Tibial nerve (tissue), 4 donors: ENCODE measurements around the gene ATP1A1. TPM values are rescaled to one million over a fixed set of nuclear protein-coding genes. Genes with fewer than 3 reads are reported as not detected.

Experiments
- DNase-seq, 2 donors: peaks; one replicate each; pipeline ENCODE4 v3.0.0-alpha.2; 2019; ENCODE audit warnings: low spot score in 2 of 2
- H3K27ac ChIP-seq, 4 donors: fragments of 200-600 bp; sonication (generic) in 3 of 4; one replicate each; pipeline ENCODE4 v1.5.1; 2017 to 2019; ENCODE audit warnings: mild to moderate bottlenecking in 1 of 4
- H3K27me3 ChIP-seq, 2 donors: fragments of 200-600 bp; sonication (generic) in 1 of 2; one replicate each; pipeline versions ENCODE4 v1.5.1 to v1.6.0; 2017 to 2019
- H3K36me3 ChIP-seq, 3 donors: fragments of 200-600 bp; sonication (generic); one replicate each; pipeline ENCODE4 v1.5.1; 2018 to 2019
- H3K4me1 ChIP-seq, 4 donors: fragments of 200-600 bp; sonication (generic) in 3 of 4; one replicate each; pipeline ENCODE4 v1.5.1; 2017 to 2019
- H3K4me3 ChIP-seq, 4 donors: fragments of 200-600 bp; sonication (generic) in 3 of 4; one replicate each; pipeline ENCODE4 v1.5.1; 2017 to 2019; ENCODE audit warnings: mild to moderate bottlenecking in 1 of 4, moderate library complexity in 1 of 4
- H3K9me3 ChIP-seq, 4 donors: fragments of 200-600 bp; sonication (generic) in 3 of 4; one replicate each; pipeline ENCODE4 v1.5.1; 2017 to 2019
- EP300 ChIP-seq, 2 donors: sonication (generic); formaldehyde crosslinking; IDR thresholded peaks; one replicate each; pipeline ENCODE4 v1.6.1; 2017; ENCODE audit warnings: antibody characterized with exemption in 2 of 2, mild to moderate bottlenecking in 1 of 2
- POLR2A ChIP-seq, 2 donors: fragments of 450-650 bp; IDR thresholded peaks; one replicate each; pipeline ENCODE4 v1.6.1; 2017; ENCODE audit warnings: antibody characterized with exemption in 2 of 2, mild to moderate bottlenecking in 2 of 2, moderate library complexity in 2 of 2
- WGBS, 2 donors: methylation state at CpG; one replicate each; pipeline ENCODE4 v1.1.5; 2018; 5-methylcytosine and 5-hydroxymethylcytosine counted together
- total RNA-seq, 4 donors: library from RNA; depleted of rRNA; stranded (reverse); fragments of >200 nt; gene quantifications; one replicate each; pipeline ENCODE4 v1.1.0, GENCODE V29; 2016
- TF ChIP-seq, protein P1 (sequence below), 5 experiments: fragments of 200-600 bp in 3 of 5; fragments of 450-650 bp in 2 of 5; sonication (generic) in 3 of 5; IDR thresholded peaks; one replicate each; pipeline ENCODE4 v1.5.1; 2016 to 2019; ENCODE audit warnings: antibody characterized with exemption in 5 of 5, mild to moderate bottlenecking in 3 of 5, moderate library complexity in 2 of 5

Gene ATP1A1
- total RNA-seq, 4 donors from 2014 or later, result 226 to 325 (median 267) TPM

DNA sequence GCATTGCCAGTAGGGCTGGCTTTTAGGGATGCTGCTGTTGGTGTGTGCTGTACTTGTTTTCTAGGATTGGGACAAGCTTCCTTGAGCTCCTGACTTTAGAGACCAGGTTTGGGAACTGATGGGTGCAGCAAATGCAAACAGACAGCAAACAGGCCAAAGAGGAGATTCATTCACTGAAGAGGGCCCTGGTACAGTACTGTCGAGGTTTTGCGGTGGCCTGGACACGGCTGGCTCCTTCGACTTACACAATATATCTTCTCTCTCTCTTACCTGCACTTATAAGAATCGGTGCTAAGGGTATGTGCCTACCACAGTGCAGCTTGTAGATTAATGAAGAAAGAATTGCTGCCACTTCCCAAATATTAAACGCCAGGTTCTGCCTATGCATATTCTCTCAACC, 44.6 kb downstream of the ATP1A1 start:
- H3K4me1 ChIP-seq, result peaks cover 0 to 35% (median 10%) of the 10 kb centered on the region in 4 donors
- no peaks in the 10 kb centered on the region for H3K9me3 ChIP-seq
- DNase-seq, result no peak
- H3K27me3 ChIP-seq, result no peaks in the 10 kb centered on the region
- 76 to 82% methylated on average over 6 of the region's 6 CpGs for WGBS, 2 donors
- no peaks in the 10 kb centered on the region for H3K36me3 ChIP-seq
- peak overlapping the region; percentile 58 to 91 (median 72) for H3K4me3 ChIP-seq
- no peak for TF ChIP-seq EP300 (IDR thresholded peaks at IDR 0.05)
- TF ChIP-seq, protein P1, sequence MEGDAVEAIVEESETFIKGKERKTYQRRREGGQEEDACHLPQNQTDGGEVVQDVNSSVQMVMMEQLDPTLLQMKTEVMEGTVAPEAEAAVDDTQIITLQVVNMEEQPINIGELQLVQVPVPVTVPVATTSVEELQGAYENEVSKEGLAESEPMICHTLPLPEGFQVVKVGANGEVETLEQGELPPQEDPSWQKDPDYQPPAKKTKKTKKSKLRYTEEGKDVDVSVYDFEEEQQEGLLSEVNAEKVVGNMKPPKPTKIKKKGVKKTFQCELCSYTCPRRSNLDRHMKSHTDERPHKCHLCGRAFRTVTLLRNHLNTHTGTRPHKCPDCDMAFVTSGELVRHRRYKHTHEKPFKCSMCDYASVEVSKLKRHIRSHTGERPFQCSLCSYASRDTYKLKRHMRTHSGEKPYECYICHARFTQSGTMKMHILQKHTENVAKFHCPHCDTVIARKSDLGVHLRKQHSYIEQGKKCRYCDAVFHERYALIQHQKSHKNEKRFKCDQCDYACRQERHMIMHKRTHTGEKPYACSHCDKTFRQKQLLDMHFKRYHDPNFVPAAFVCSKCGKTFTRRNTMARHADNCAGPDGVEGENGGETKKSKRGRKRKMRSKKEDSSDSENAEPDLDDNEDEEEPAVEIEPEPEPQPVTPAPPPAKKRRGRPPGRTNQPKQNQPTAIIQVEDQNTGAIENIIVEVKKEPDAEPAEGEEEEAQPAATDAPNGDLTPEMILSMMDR (IDR thresholded peaks at IDR 0.05), result no peak
- TF ChIP-seq POLR2A (IDR thresholded peaks at IDR 0.05), result no peak
- H3K27ac ChIP-seq, result peak overlapping the region in 3 of 4 donors; percentile 75 to 87 (median 83)

DNA sequence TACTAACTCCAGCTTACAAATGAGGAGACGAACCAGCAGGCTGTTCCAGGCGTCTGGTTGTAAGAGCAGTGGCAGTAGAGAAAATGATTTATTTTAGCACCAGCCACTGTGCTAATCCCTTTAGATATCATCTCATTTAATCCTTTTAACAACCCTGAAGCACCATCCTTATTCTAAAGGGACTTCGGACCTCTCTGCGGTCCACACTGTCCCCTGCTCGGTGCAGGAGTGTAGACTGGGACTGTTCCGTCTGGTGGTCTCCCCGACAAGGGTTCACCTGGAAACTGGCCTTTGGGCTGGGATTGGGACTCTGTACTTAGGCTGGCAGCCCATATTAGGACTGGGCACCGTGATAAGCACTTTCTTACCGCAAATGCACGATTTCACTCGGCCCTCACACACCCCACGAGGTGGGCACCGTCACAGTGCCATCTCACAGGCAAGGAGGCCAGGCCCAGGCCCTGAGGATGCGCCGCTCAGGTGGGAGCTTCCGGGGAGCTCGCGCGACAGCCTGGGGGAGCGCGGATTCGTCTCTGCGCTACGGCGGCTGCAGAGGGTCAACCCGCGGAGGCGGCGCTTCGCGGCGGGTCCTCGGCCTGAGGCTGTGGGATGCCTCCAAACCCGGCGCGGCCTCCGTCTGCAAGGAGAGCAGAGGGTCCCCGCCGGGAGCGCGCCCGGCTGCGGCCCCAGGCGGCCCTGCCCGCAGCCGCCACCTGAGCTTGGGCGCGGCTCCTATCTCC, 45.2 kb downstream of the ATP1A1 start:
- no peaks in the 10 kb centered on the region for H3K27me3 ChIP-seq
- no peaks in the 10 kb centered on the region for H3K36me3 ChIP-seq
- H3K9me3 ChIP-seq, result no peaks in the 10 kb centered on the region
- TF ChIP-seq, protein P1 (IDR thresholded peaks at IDR 0.05), result peak in 1 of 5 experiments; percentile 24
- TF ChIP-seq POLR2A (IDR thresholded peaks at IDR 0.05) (no peak), EP300 (IDR thresholded peaks at IDR 0.05) (peak in 1 of 2 donors; percentile 78)
- peaks cover 0 to 35% (median 10%) of the 10 kb centered on the region in 4 donors for H3K4me1 ChIP-seq
- peak; percentile 52 to 65 for DNase-seq
- H3K4me3 ChIP-seq, result peak overlapping the region; percentile 58 to 91 (median 72)
- peak overlapping the region; percentile 65 to 87 (median 79) for H3K27ac ChIP-seq
- 1 to 2% methylated on average over 44 to 48 of the region's 48 CpGs for WGBS, 2 donors

DNA sequence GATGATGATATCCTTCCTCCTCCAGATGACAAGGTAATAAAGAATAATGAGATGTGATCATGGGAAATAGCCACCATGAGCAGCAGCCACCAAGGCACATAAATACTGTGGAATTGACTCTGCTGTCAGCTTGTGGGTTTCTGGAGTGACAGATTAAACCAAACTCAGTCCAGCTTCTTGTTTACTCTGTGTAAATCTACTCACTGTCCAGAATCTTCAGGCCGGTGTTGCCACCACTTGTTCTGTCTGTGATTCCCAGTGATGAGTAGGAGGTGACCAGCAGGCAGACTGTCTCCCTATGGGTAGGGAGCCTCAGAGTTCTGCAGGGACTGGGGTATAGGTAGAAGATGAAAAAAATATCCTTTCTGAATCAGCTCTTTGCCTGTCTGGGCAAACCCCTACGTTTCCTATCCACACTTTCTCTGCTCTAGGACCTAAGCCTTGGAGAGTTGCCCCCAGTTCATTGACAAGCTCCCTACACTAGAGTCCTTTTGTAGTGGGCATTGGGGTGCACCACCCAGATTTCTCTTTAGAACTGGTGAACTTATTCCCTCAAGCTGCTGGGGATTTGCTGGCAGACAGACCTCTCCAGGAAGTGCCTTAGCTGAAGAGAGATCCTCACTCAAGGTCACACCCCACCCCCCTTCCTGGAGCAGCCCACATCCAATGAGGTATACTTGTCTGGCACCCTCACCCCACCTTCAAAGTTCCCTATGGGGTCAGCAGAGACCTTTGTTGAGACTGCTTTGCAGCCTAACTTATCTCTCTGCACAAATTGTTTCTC, 47.6 kb downstream of the ATP1A1 start:
- 73 to 74% methylated on average over 2 of the region's 2 CpGs for WGBS, 2 donors
- Histone ChIP-seq H3K27ac (no peak overlapping the region), H3K36me3 (no peaks in the 10 kb centered on the region), H3K27me3 (no peaks in the 10 kb centered on the region), H3K9me3 (no peaks in the 10 kb centered on the region), H3K4me1 (peaks cover 0 to 34% (median 10%) of the 10 kb centered on the region in 4 donors), H3K4me3 (no peak overlapping the region)
- TF ChIP-seq, protein P1 (IDR thresholded peaks at IDR 0.05), result no peak
- TF ChIP-seq POLR2A (IDR thresholded peaks at IDR 0.05) (no peak), EP300 (IDR thresholded peaks at IDR 0.05) (no peak)
- no peak for DNase-seq

DNA sequence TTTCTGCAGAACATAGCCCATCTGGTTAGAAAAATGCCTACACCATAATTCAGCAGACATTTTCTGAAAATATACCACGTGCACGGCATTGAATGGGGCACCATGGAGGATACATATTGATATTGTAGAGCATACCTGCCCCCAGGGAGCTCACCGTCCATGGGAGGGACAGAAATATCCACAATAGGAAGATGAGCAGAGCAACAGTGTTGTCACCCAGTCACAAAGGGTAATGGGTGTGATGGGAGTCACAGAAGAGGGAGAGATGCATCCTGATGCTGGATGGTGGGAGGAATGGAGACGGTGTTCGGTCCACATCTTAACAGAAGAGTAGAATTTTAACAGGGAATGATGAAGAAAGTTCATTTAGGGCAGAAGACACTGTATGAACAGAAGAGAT, 51.4 kb downstream of the ATP1A1 start:
- DNase-seq, result no peak
- TF ChIP-seq, protein P1 (IDR thresholded peaks at IDR 0.05), result no peak
- TF ChIP-seq EP300 (IDR thresholded peaks at IDR 0.05), result no peak
- no peak for TF ChIP-seq POLR2A (IDR thresholded peaks at IDR 0.05)
- no peaks in the 10 kb centered on the region for H3K27me3 ChIP-seq
- H3K4me3 ChIP-seq, result no peak overlapping the region
- 79 to 89% methylated on average over 5 of the region's 5 CpGs for WGBS, 2 donors
- no peaks in the 10 kb centered on the region for H3K9me3 ChIP-seq
- H3K27ac ChIP-seq, result no peak overlapping the region
- H3K4me1 ChIP-seq, result peaks cover 0 to under 1% (median 0%) of the 10 kb centered on the region in 4 donors
- no peaks in the 10 kb centered on the region for H3K36me3 ChIP-seq

DNA sequence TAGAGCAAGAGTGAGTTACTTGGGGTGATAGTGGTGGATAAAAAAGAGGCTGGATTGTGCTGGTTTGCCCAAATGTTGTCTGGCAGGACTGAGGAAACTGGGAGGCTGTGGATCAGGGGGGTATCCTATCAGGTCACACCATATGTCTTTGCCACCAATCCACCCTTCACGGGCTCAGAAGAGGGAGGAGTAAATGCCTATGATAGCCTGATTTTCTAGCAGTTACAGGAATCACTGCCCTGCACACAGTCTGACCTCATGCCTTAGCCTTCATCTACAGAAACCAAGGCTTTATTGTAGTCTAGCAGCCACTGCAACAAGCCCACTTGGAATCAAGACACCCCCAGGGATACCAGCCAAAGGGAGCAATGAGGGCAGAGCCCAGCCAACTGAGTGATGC, 51.8 kb downstream of the ATP1A1 start:
- DNase-seq, result no peak
- no peak overlapping the region for H3K27ac ChIP-seq
- H3K27me3 ChIP-seq, result no peaks in the 10 kb centered on the region
- TF ChIP-seq POLR2A (IDR thresholded peaks at IDR 0.05) (no peak), EP300 (IDR thresholded peaks at IDR 0.05) (no peak)
- TF ChIP-seq, protein P1 (IDR thresholded peaks at IDR 0.05), result no peak
- no peaks in the 10 kb centered on the region for H3K4me1 ChIP-seq
- no peaks in the 10 kb centered on the region for H3K9me3 ChIP-seq
- H3K4me3 ChIP-seq, result no peak overlapping the region
- WGBS, 2 donors, result 69 to 75% methylated on average over 1 of the region's 1 CpG
- no peaks in the 10 kb centered on the region for H3K36me3 ChIP-seq
